ENCODE measurements around the gene SNX14. TPM values are rescaled to one million over a fixed set of nuclear protein-coding genes. Genes with fewer than 3 reads are reported as not detected.

Gene SNX14
- total RNA-seq, 1 donor from 2014 or later = 63.2 TPM

DNA sequence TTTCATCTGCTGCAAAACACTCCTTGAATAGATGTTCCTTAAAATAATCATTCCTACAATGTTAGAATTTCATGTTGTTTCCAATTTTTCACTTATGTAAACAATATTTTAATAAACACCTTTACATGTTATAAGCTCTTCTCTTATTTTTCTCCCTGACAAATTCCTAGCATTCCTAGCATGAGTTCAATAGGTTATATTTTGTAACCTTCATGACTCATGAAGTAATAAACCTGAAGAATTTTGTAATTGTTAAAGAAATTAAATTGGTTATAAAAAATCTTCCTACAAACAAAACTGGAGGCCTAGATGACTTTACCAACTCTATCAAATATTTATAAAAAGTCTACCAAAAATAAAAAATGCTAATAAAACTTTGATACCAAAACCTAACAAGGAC lies 77.5 kb downstream of the SNX14 start:
- peaks cover 29 to 47% of the 10 kb centered on the region in 2 donors for H3K36me3 ChIP-seq
- no peaks in the 10 kb centered on the region for H3K9me3 ChIP-seq
- no peaks in the 10 kb centered on the region for H3K27me3 ChIP-seq
- no peaks in the 10 kb centered on the region for H3K4me1 ChIP-seq
- TF ChIP-seq CTCF (IDR thresholded peaks at IDR 0.05) = no peak
- intact Hi-C loops (cut with DNase I) = no loop called here
- DNase-seq (ENCODE audit: low spot score in 2 of 2) = no peak
- H3K27ac ChIP-seq = no peak overlapping the region
- H3K4me3 ChIP-seq = no peak overlapping the region

GRCh38 chr6:85506441-85507093 lies 87.1 kb downstream of the SNX14 start:
- H3K27me3 ChIP-seq = no peaks in the 10 kb centered on the region
- H3K4me3 ChIP-seq = no peak overlapping the region
- H3K4me1 ChIP-seq = no peaks in the 10 kb centered on the region
- intact Hi-C loops (cut with DNase I) = no loop called here
- H3K36me3 ChIP-seq = peaks cover 24 to 48% of the 10 kb centered on the region in 2 donors
- H3K27ac ChIP-seq = no peak overlapping the region
- H3K9me3 ChIP-seq = no peaks in the 10 kb centered on the region
- TF ChIP-seq CTCF (IDR thresholded peaks at IDR 0.05) = no peak
- no peak for DNase-seq (ENCODE audit: low spot score in 2 of 2)

DNA sequence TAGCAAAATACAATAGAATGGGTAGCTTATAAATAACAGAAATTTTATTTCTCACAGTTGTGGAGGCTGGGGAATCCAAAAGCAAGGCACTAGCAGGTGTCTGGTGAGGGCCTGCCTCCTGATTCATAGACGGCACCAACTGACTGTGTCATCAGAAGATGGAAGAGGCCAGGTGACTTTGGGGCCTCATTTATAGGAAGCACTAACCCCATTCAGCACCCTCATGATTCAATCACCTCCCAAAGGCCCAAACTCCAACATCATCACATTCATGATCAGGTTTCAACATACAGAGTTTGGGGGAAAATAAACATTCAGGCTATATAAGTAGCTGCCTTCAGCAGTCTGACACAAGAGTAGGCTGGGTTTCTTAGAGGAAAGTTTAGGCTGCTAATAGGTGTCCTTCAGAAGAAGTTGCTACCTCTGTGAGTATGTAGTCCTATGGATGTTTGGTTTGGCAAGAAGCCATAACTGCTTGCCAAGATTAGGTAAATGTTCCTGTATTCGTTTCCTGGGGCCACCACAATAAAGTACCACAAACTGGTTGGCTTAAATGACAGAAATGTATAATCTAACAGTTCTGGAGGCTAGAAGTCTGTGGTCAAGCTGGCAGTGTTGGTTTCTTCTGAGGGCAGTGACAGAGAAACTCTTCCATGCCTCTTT lies 94.9 kb downstream of the SNX14 start:
- Histone ChIP-seq H3K27ac (no peak overlapping the region), H3K9me3 (no peaks in the 10 kb centered on the region), H3K4me1 (no peaks in the 10 kb centered on the region), H3K4me3 (no peak overlapping the region), H3K27me3 (no peaks in the 10 kb centered on the region), H3K36me3 (peaks cover 7 to 15% of the 10 kb centered on the region in 2 donors)
- DNase-seq (ENCODE audit: low spot score in 2 of 2) = no peak
- TF ChIP-seq CTCF (IDR thresholded peaks at IDR 0.05) = no peak
- intact Hi-C loops (cut with DNase I) = no loop called here

DNA sequence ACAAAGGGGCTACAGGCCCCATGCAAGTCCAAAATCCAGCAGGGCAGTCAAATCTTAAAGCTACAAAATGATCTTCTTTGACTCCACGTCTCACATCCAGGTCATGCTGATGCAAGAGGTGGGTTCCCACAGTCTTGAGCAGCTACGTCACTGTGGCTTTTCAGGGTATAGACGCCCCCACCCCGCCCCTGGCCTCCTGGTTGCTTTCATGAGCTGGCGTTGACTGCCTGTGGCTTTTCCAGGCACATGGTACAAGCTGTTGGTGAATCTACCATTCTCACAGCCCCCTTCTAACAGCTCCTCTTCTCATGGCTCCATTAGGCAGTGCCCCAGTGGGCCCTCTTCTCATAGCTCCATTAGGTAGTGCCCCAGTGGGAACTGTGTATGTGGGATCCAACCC lies 96.8 kb downstream of the SNX14 start:
- peaks cover 0 to 15% of the 10 kb centered on the region in 2 donors for H3K36me3 ChIP-seq
- no peak for DNase-seq (ENCODE audit: low spot score in 2 of 2)
- intact Hi-C loops (cut with DNase I) = no loop called here
- no peaks in the 10 kb centered on the region for H3K27me3 ChIP-seq
- no peak overlapping the region for H3K27ac ChIP-seq
- TF ChIP-seq CTCF (IDR thresholded peaks at IDR 0.05) = no peak
- H3K9me3 ChIP-seq = no peaks in the 10 kb centered on the region
- H3K4me3 ChIP-seq = no peak overlapping the region
- no peaks in the 10 kb centered on the region for H3K4me1 ChIP-seq

DNA sequence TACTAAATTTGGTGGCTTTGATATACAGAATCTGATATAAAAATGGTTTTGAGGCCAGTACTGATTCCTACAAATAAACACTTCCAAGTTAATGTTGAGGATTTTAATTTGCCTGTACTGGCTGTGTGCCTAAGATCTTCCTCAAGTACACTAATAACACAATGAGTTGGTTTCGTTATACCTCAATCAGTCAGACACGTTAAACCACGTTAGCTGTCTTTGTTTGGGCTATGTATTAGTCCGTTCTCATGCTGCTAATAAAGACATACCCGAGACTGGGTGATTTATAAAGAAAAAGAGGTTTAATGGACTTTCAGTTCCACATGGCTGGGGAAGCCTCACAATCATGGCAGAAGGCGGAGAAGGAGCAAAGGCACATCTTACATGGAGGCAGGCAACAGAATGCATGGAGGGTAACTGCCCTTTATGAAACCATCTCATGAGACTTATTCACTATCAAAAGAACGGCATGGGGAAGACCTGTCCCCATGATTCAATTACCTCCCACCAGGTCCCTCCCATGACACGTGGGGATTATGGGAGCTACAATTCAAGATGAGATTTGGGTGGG lies 97.6 kb downstream of the SNX14 start:
- Histone ChIP-seq H3K36me3 (peaks cover 2 to 17% of the 10 kb centered on the region in 2 donors), H3K27ac (no peak overlapping the region), H3K4me3 (no peak overlapping the region), H3K27me3 (no peaks in the 10 kb centered on the region), H3K4me1 (no peaks in the 10 kb centered on the region), H3K9me3 (no peaks in the 10 kb centered on the region)
- TF ChIP-seq CTCF (IDR thresholded peaks at IDR 0.05) = no peak
- intact Hi-C loops (cut with DNase I) = no loop called here
- no peak for DNase-seq (ENCODE audit: low spot score in 2 of 2)
